ENCODE data around the gene TPM3. TPM values are rescaled to one million over a fixed set of nuclear protein-coding genes. Genes with fewer than 3 reads are reported as not detected.

TPM3 gene
- polyA plus RNA-seq, 1 donor: 303 TPM

DNA sequence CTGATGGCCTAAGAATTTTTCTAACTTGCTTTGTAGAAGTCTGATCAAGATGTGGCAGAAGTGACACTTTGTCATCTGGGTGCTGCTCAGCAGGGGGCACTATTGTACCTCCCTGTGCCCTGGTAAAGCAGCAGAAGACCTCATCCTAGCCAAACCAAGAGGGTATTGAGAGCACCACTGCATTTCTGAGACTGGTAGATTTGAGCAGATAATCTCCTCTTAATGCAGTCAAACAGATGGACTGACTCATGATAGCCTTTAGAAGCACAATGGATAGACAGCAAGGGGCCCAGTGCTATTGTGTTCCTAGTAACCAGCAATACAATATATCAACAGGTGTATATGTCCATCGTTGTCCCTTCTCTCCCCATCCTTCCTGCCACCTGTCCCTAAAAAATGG lies 5.7 kb downstream of the TPM3 start:
- peaks cover 7% of the 10 kb centered on the region for H3K4me1 ChIP-seq (ENCODE audit: control insufficient read depth, insufficient read depth, low read length)
- H3K4me3 ChIP-seq (ENCODE audit: low read length): no peak overlapping the region
- no peaks in the 10 kb centered on the region for H3K9me3 ChIP-seq (ENCODE audit: control insufficient read depth, low read depth, low read length)
- peaks cover 6% of the 10 kb centered on the region for H3K27me3 ChIP-seq (ENCODE audit: control insufficient read depth, insufficient read depth, low read length)
- peak; percentile 46 to 51 for DNase-seq
- H3K27ac ChIP-seq (ENCODE audit: low read length): no peak overlapping the region
- no peaks in the 10 kb centered on the region for H3K36me3 ChIP-seq (ENCODE audit: control insufficient read depth, insufficient read depth, low read length)
- no CpG with 5 or more reads among the region's 1 CpG for WGBS (ENCODE audit: insufficient coverage, low lambda C conversion rate)

DNA sequence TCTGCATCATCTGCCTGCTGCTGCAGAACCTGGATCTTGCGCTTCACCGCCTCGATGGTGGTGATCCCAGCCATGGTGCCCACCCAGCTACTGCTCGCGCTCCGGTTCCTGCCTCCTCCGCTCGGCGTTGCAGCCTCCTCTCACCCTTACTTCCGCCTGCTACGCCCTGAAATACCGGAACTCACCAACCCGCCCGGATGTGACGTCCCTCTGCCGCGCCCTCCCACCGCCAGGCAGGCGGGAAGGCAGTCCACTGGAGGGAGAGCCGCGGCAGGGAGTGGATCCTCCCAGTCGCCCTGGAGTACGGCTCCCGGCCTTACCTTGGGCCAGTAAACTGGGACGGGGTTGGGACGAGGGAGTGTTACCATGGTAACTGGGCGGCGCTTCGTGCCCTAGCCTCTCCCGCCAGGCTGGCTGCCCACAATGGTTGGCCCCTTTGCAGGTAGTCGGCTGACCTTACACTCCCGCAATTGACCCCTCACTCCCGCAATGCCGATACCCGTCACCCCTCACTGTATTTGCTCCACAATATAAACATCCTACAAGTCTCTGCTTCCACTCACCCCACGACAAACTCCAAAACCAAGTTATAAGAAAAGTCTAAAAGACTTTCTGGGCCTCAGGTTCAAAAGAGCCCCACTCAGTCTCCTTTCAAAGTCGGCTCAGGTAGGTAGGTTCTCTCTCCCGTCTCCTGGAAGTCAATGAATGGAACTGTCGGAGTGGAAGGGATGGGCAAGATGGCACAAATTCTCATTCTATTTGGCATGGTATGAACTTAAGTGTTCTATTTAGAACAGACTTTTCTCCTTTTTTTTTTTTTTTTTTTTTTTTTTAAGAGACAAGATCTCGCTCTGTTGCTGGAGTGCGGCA lies 8.6 kb downstream of the TPM3 start:
- Histone ChIP-seq H3K27me3 (ENCODE audit: control insufficient read depth, insufficient read depth, low read length) (no peaks in the 10 kb centered on the region), H3K27ac (ENCODE audit: low read length) (peak overlapping the region; percentile 99), H3K4me3 (ENCODE audit: low read length) (peak overlapping the region; percentile 91), H3K36me3 (ENCODE audit: control insufficient read depth, insufficient read depth, low read length) (no peaks in the 10 kb centered on the region), H3K4me1 (ENCODE audit: control insufficient read depth, insufficient read depth, low read length) (peaks cover 32% of the 10 kb centered on the region), H3K9me3 (ENCODE audit: control insufficient read depth, low read depth, low read length) (no peaks in the 10 kb centered on the region)
- WGBS (ENCODE audit: insufficient coverage, low lambda C conversion rate): no CpG with 5 or more reads among the region's 41 CpGs
- peak; percentile 98 for DNase-seq

DNA sequence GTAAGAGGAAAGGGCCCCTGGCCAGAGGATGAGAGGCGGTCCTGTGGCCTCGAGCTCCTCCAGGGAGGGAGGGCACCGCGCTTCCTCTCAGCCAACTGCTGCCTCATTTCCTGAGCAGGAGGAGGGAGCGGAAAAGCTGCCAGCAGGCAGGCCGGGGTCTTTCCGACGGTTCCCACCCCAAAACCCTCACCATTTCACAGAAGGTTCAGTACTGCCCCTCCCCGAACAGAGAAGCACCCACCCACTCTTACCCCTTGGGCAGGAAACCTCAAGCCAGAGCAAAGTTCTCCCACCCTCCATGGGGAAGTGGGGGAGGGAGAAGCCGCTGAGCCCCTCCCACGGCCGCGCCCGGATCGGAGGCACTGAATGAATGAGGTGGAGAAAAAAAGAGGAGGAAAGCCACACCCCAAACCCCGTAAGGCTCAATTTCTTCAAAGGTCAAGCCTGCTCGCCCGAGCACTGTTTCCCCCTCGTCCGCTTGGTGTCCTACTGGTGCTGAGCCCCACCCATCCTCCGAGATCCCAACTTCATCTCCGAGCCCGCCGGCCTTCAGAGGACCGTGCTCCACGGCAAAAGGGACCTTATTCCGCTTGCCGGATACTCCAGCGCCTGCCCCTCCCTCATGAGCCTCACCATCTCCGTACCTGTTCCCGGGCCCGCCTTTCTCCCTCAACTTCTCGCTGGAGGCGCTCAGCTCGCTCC lies 9.4 kb downstream of the TPM3 start:
- no peaks in the 10 kb centered on the region for H3K27me3 ChIP-seq (ENCODE audit: control insufficient read depth, insufficient read depth, low read length)
- H3K4me1 ChIP-seq (ENCODE audit: control insufficient read depth, insufficient read depth, low read length): peaks cover 36% of the 10 kb centered on the region
- DNase-seq: peak; percentile 88 to 89
- peaks cover 3% of the 10 kb centered on the region for H3K36me3 ChIP-seq (ENCODE audit: control insufficient read depth, insufficient read depth, low read length)
- peak overlapping the region; percentile 99 for H3K27ac ChIP-seq (ENCODE audit: low read length)
- H3K4me3 ChIP-seq (ENCODE audit: low read length): peak overlapping the region; percentile 91
- no peaks in the 10 kb centered on the region for H3K9me3 ChIP-seq (ENCODE audit: control insufficient read depth, low read depth, low read length)
- no CpG with 5 or more reads among the region's 35 CpGs for WGBS (ENCODE audit: insufficient coverage, low lambda C conversion rate)

DNA sequence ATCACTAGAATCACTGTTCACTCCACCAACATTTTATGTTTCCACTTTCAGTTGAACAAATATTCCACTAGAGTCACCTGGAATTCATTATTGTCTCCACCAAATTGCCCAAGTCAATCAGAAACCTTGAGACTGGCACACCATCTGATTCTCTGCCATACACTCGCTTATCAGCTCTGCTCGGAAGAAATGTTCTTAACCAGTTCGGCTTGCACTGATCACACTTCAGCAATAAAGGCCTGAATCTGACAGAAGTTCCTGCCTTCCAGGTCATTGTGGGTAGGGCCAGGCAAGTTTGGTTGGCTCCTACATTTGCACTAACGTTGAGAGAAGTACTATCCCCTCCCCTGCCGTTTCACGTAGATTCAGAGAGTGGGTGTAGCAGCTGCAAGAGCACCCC lies 10.0 kb downstream of the TPM3 start:
- no peaks in the 10 kb centered on the region for H3K27me3 ChIP-seq (ENCODE audit: control insufficient read depth, insufficient read depth, low read length)
- peaks cover 40% of the 10 kb centered on the region for H3K4me1 ChIP-seq (ENCODE audit: control insufficient read depth, insufficient read depth, low read length)

DNA sequence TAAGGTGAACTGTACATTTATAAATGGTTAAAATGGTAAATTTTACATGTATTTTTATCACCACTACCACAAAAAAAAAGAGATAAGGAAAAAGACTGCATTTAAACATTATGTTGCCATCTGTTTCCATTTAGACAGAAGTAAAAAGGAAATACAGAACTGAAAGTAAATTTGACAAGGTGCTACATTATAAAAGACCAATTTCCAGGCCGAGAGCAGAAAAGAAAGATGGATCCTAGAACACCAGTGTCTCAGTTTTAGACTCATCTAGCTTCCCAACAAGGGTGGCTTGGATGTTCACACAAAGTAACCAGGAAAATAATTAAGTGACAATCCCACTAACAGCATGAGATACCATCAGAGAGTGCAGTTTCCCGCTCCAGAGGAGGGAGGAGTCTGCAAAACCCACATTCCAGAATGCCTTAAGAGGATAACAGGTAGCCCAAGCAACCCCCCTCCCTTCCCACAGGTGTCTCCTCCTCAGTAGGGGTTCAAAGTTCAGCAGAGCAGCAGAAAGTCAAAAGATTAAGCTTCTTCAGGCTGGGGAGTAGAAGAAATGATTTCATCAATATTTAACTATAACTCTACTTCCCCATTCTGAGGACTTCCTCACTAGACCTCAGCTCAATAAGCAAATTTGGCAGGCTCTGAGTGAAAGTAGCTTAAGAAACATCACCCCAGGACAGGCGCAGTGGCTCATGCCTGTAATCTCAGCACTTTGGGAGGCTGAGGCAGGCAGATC lies 11.8 kb downstream of the TPM3 start:
- no peaks in the 10 kb centered on the region for H3K27me3 ChIP-seq (ENCODE audit: control insufficient read depth, insufficient read depth, low read length)
- no peak overlapping the region for H3K4me3 ChIP-seq (ENCODE audit: low read length)
- H3K9me3 ChIP-seq (ENCODE audit: control insufficient read depth, low read depth, low read length): no peaks in the 10 kb centered on the region
- H3K36me3 ChIP-seq (ENCODE audit: control insufficient read depth, insufficient read depth, low read length): peaks cover 11% of the 10 kb centered on the region
- peak; percentile 71 to 82 for DNase-seq
- H3K27ac ChIP-seq (ENCODE audit: low read length): peak overlapping the region; percentile 99
- H3K4me1 ChIP-seq (ENCODE audit: control insufficient read depth, insufficient read depth, low read length): peaks cover 42% of the 10 kb centered on the region
- WGBS (ENCODE audit: insufficient coverage, low lambda C conversion rate): no CpG with 5 or more reads among the region's 3 CpGs

More for the DNA sequence above, 10.0 kb downstream of the TPM3 start:
- no CpG with 5 or more reads among the region's 6 CpGs for WGBS (ENCODE audit: insufficient coverage, low lambda C conversion rate)
- peak overlapping the region; percentile 99 for H3K27ac ChIP-seq (ENCODE audit: low read length)
- no peaks in the 10 kb centered on the region for H3K9me3 ChIP-seq (ENCODE audit: control insufficient read depth, low read depth, low read length)
- peaks cover 3% of the 10 kb centered on the region for H3K36me3 ChIP-seq (ENCODE audit: control insufficient read depth, insufficient read depth, low read length)
- peak overlapping the region; percentile 91 for H3K4me3 ChIP-seq (ENCODE audit: low read length)
- peak in 1 of 2 donors; percentile 94 for DNase-seq

DNA sequence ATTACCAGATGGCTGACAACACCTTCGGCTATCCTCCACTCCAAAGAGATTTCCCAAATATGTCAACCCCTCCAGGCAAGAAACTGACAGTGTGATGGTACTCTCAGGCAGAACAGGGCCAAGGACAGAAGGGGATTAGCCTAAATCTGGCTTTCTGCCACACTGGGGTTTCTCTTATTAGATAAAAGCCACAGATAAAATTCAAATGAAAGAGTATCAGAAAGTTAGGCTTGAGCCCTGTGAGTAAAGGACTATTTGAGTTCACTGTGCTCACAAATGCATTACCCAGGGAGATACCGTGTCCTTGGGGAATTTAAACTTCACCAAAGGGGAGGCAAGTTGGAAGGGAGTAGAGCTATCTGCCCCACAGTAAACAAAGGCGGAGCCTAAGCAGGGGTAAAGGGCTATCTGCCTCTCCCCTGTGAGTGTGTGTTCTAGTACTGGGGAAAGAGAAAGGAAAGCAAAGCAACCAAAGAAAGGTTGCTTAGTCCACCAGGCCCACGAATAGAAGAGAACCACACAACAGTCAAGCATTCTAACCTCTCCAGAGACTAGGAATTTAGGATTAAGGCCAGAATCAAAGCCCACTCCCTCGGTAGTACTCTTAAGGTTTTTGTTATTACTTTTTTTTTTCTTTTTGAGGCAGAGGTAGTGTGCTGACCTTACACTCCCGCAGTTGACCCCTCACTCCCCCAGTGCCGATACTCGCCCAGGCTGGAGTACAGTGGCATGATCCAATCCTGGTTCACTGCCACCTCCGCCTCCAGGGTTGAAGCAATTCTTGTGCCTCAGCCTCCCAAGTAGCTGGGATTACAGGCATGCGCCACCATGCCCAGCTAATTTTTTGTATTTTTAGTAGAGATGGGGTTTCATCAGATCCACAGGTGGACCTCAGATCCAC lies 12.7 kb downstream of the TPM3 start:
- DNase-seq: peak; percentile 54 to 81
- Histone ChIP-seq H3K9me3 (ENCODE audit: control insufficient read depth, low read depth, low read length) (no peaks in the 10 kb centered on the region), H3K27me3 (ENCODE audit: control insufficient read depth, insufficient read depth, low read length) (no peaks in the 10 kb centered on the region), H3K27ac (ENCODE audit: low read length) (peak overlapping the region; percentile 99), H3K4me1 (ENCODE audit: control insufficient read depth, insufficient read depth, low read length) (peaks cover 42% of the 10 kb centered on the region), H3K4me3 (ENCODE audit: low read length) (peak overlapping the region; percentile 0), H3K36me3 (ENCODE audit: control insufficient read depth, insufficient read depth, low read length) (peaks cover 16% of the 10 kb centered on the region)
- 40% methylated on average over 1 of the region's 10 CpGs for WGBS (ENCODE audit: insufficient coverage, low lambda C conversion rate)

DNA sequence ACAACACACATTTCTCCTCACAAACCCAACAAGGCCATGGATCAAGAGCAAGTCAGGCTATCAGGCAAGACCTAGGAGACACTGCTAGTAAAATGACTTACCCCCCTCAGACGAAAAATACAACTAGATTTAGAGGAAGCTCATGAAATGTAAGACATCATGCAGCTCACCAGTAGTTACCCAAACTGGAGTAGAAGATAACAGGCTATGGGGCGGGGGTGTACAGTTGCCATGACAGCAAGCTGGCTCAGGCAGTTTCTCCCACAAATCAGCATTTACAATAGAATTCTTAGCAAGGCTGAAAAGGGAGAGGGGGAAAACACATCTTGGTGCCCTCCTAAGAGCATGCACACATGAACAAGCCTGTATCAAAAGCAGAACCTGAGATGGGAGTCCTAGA lies 13.9 kb downstream of the TPM3 start:
- WGBS (ENCODE audit: insufficient coverage, low lambda C conversion rate): no CpG with 5 or more reads among the region's 2 CpGs
- no peaks in the 10 kb centered on the region for H3K9me3 ChIP-seq (ENCODE audit: control insufficient read depth, low read depth, low read length)
- no peak for DNase-seq
- no peak overlapping the region for H3K4me3 ChIP-seq (ENCODE audit: low read length)
- peaks cover 42% of the 10 kb centered on the region for H3K4me1 ChIP-seq (ENCODE audit: control insufficient read depth, insufficient read depth, low read length)
- H3K36me3 ChIP-seq (ENCODE audit: control insufficient read depth, insufficient read depth, low read length): peaks cover 22% of the 10 kb centered on the region
- no peak overlapping the region for H3K27ac ChIP-seq (ENCODE audit: low read length)
- H3K27me3 ChIP-seq (ENCODE audit: control insufficient read depth, insufficient read depth, low read length): no peaks in the 10 kb centered on the region

DNA sequence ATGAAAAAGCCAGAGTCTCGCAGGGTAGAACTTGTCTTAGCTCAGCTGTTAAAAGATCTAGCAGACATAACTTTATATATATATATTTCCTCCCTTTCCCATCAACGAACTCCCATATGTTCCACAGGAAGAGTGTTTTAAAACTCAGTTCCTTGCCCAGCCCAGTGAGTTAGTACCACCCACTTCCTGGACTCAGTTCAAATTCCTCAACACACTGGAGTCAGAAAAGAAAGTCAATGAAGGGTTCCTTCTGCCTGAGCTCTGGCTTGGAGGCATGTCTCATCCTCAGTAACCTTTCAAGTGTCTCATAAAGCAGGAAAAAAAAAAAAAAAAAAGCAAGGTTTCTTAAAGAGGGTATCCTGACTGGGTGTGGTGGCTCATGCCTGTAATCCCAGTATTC lies 15.6 kb downstream of the TPM3 start:
- no CpG with 5 or more reads among the region's 2 CpGs for WGBS (ENCODE audit: insufficient coverage, low lambda C conversion rate)
- peaks cover 38% of the 10 kb centered on the region for H3K36me3 ChIP-seq (ENCODE audit: control insufficient read depth, insufficient read depth, low read length)
- no peaks in the 10 kb centered on the region for H3K27me3 ChIP-seq (ENCODE audit: control insufficient read depth, insufficient read depth, low read length)
- H3K4me1 ChIP-seq (ENCODE audit: control insufficient read depth, insufficient read depth, low read length): peaks cover 40% of the 10 kb centered on the region
- DNase-seq: peak; percentile 34 to 60
- no peak overlapping the region for H3K27ac ChIP-seq (ENCODE audit: low read length)
- H3K9me3 ChIP-seq (ENCODE audit: control insufficient read depth, low read depth, low read length): no peaks in the 10 kb centered on the region
- no peak overlapping the region for H3K4me3 ChIP-seq (ENCODE audit: low read length)

DNA sequence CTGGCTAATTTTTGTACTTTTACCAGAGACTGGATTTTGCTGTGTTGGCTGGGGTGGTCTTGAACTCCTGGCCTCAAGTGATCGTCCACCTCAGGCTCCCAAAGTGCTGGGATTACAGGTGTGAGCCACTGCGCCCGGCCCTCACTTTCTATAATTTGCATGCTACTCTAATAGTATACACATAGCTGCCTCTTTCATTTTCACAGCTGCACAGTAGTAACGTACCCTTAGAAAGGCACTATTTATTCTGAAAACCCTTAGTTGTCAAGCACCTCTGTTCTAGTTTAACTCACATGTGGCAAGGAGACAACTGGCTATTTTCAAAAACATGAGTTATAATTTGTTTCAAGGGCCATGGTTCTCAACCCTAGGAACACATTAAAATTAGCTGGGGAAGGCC lies 17.2 kb downstream of the TPM3 start:
- H3K4me3 ChIP-seq (ENCODE audit: low read length): no peak overlapping the region
- H3K36me3 ChIP-seq (ENCODE audit: control insufficient read depth, insufficient read depth, low read length): peaks cover 55% of the 10 kb centered on the region
- DNase-seq: no peak
- no peaks in the 10 kb centered on the region for H3K9me3 ChIP-seq (ENCODE audit: control insufficient read depth, low read depth, low read length)
- 100% methylated on average over 1 of the region's 4 CpGs for WGBS (ENCODE audit: insufficient coverage, low lambda C conversion rate)
- no peak overlapping the region for H3K27ac ChIP-seq (ENCODE audit: low read length)
- H3K27me3 ChIP-seq (ENCODE audit: control insufficient read depth, insufficient read depth, low read length): no peaks in the 10 kb centered on the region
- peaks cover 25% of the 10 kb centered on the region for H3K4me1 ChIP-seq (ENCODE audit: control insufficient read depth, insufficient read depth, low read length)

Measured in large intestine (tissue), 3 donors.